HG03095 (cell line): ENCODE measurements around the gene SLC7A11.
"Not testable (repeated sequence)": the region's sequence is repeated elsewhere in the genome, so short reads cannot be mapped to it uniquely, and the experiment has no call there.

Experiments used
- ATAC-seq: cut with Tn5 transposase; IDR thresholded peaks from one replicate; pipeline ENCODE4 v1.9.1; 2021; ENCODE audit warnings: moderate library complexity; ENCODE audit not compliant: unreplicated experiment

The SLC7A11 gene

DNA sequence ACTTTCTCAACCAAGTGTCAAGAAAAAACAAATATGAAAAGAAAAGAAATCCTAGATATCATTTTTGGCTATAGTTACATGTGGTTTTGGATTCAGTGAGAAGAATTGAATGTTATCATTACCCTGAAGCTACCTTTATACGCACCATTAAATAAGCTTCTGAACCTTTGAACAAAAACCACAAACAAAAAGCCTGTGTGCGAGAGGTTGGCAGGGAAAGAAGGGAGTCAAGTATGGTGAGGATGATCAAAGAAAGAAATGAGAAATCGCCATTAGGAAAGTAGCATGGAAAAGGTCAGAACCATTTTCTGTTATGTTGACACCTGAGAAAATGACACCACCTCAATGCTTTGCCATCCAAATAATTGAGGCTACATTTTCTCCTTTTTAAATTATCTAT, 1.2 kb upstream of the SLC7A11 start:
- ATAC-seq: no peak

- no peak for ATAC-seq
Measured at GRCh38 chr4:138242834-138243156, 646 bp upstream of the SLC7A11 start.

DNA sequence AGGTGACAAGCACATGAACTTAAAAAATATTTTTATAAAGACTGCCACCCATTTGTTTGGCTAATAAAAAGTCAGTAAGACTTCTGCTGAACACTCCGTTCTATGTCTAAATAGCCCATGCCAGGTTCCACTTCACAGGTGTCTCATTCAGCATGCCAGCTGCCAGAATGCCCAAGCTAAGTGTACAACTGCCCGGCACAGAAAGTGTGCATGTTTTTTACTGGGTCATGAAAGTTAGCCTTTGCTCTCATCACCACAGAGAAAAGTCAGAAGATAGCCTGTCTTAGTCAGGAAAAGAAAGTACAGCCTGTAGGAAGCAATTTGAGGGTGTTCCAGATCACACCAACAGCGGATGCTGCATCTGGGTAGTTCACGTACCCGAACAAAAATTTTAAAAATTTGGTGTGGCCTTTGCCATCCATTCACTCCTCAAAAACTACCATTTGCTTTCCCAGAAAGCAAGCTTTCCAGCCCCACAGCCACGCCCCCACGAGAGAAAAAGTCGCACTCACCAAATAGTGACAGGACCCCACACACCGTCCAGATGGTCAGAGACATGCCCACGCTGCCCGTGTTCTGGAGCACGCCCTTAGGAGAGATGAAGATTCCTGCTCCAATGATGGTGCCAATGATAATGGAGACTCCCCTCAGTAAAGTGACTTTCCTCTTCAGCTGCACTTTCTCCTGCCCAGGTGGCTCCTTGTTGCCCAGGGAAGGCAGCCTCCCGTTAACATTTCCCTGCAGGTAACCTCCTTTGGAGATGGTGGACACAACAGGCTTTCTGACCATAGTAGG, 671 bp downstream of the SLC7A11 start:
- ATAC-seq: no peak

DNA sequence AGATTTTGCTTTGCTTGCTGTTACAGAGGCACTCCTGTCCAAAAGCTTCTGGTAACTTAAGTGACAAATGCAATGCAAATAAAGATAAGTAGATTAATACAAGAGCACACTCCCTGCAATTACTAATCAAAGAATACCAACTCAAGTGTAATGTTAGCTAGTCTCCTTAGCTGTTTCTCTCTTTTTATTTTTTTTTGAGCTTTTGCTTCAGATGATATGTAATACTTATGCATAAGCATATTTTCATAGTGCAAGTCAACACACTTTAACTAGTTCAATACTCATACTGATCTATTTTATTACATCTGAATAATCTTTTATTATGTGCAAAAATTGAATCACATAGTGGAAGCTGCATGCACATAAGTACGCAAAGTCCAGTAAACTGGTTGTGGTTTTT, 2.7 kb downstream of the SLC7A11 start:
- ATAC-seq: no peak

DNA sequence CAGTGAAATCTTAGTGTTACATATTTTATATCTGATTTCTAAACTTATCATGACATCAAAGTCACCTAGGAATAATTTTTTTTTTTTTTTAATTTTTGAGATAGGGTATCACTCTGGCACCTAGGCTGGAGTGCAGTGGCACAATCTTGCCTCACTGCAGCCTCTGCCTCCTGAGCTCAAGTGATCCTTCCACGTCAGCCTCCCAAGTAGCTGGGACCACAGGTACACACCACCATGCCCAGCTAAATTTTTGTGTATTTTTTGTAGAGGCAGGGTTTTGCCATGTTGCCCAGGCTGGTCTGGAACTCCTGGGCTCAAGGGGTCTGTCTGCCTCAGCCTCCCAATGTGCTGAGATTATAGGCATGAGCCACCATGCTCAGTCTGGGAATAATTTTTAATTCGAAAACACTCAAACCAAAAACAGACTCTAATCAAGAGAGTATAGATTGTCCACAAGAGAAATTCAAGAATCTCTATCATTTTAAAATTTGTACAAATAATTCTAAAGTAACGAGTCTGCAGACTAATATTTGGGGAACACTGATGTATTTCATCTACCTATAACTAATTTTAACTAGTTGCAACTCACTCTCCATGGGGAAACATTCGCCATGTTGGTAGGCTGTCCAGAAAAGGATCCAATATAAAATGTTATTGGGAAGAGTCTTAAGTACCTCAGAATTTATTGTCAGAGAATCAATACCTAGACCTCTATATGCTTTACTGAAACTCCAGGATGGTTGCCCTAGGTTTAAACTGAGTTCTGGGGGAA, 3.4 kb downstream of the SLC7A11 start:
- no peak for ATAC-seq

DNA sequence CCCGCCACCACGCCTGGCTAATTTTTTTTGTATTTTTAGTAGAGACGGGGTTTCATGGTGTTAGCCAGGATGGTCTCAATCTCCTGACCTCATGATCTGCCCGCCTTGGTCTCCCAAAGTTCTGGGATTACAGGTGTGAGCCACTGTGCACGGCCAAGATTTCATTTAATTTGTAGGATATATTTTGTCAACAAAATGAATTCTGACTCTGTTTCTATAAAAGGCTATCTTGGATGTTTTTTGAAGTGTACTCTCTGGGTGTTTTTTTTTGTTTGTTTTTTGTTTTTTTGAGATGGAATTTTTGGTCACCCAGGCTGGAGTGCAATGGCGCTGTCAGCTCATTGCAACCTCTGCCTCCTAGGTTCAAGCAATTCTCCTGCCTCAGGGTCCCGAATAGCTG, 5.0 kb downstream of the SLC7A11 start:
- not testable (repeated sequence) for ATAC-seq

GRCh38 chr4:138236037-138236436, 6.1 kb downstream of the SLC7A11 start:
- no peak for ATAC-seq

- ATAC-seq: no peak
Measured at GRCh38 chr4:138235419-138235952, 6.7 kb downstream of the SLC7A11 start.

- no peak for ATAC-seq
Measured at GRCh38 chr4:138234248-138234647, 7.9 kb downstream of the SLC7A11 start.

GRCh38 chr4:138233313-138234034, 8.7 kb downstream of the SLC7A11 start:
- ATAC-seq: no peak

- no peak for ATAC-seq
Measured at GRCh38 chr4:138232364-138232763, 9.8 kb downstream of the SLC7A11 start.

DNA sequence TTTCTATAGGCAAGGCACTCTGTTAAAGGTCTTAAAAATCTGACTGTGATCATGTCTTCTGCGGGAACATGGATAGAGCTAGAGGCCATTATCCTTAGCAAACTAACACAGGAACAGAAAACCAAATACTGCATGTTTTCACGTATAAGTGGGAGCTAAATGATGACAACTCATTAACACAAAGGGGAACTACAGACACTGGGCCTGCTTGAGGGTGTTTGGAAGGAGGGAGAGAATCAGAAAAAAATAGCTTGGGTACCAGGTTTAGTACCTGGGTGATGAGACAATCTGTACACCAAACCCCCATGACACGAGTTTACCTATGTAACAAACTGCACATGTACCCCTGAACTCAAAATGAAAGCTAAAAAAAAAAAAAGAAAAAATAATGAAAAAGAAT, 12.1 kb downstream of the SLC7A11 start:
- no peak for ATAC-seq

DNA sequence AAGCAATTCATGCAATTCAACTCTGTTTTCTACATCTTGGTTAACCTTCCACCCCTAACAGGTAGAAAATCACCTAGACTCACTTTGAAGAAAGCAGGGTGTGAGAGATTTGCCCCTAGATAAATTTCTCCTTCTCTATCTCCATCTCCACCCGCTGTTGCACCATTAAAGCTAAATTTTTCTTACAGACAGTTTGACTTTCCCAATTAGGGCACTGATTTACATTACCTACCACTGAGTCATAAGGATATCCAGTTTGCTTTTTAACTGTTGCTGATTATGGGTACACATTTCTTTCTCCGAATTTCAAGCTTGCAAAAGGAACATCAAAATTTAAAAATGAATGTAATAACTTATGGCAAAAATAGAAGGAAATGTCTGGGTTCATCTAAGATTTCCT, 13.0 kb downstream of the SLC7A11 start:
- ATAC-seq: no peak

GRCh38 chr4:138226351-138226750, 15.8 kb downstream of the SLC7A11 start:
- no peak for ATAC-seq

- no peak for ATAC-seq
Measured at GRCh38 chr4:138225477-138225876, 16.7 kb downstream of the SLC7A11 start.

DNA sequence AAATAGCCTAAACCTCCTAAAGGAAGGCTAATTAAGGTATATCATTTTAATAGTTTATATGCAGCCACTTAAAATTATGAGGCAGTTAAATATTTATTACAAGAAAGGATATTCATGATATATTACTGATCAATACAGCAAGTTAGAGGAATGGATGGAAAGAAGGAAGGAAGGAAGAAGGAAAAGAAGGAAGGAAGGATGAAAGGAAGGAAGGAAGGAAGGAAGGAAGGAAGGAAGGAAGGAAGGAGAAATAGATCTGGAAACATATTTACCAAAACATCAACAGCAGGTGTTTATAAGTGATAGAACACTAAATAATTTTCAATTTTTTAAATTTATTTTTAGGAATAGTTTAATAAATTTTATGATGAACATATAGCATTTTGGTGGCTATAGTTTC, 17.5 kb downstream of the SLC7A11 start:
- ATAC-seq: no peak

DNA sequence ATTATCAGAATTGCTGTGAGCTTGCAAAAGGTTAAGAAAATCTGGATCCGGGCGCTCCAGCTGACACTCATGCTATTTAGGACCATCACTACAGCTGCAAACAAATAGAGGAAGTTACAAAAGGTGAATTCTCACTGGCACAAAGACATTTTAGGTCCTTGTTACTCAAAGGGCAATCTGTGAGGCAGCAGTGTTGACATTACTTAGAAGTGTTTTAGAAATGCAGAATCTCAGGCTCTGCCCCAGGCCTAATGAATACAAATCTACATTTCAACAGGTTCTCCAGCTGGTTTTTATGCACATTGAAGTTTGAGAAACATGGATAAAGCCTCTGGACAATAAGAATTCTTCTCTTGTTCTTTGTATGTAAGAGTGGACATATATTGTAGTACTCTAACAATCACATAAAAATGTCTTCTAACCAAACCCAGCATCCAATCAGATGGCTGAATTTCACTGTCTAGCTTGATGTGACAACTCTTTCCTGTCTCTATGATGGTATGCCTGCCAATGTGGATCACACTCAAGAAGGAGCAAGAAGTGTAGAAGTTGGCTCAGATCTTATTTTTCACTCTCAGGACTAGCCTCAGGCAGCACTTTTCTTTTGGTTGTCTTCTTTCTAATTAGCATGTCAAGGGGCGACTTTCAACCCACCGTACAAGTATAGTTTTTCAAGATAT, 18.8 kb downstream of the SLC7A11 start:
- ATAC-seq: no peak

- ATAC-seq: no peak
Measured at GRCh38 chr4:138222046-138222445, 20.1 kb downstream of the SLC7A11 start.

DNA sequence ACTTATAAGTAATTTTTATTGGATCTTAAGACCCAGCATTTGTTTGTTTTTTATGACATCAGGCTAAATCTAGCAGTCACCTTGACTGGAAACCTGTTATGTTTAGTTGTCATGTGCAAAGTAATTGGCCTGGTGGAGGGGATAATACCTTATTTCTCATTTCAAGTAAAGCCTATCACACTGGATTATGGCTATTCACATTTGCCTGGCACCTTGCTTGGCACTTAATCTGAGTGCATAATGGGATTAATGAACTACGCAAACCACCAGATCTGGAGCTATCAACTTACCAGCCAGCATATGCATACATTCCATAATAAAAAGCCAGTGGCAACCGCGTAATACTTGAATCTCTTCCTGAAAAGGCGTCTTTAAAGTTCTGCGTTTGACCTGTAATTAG, 23.2 kb downstream of the SLC7A11 start:
- ATAC-seq: no peak

- no peak for ATAC-seq
Measured at GRCh38 chr4:138217567-138217966, 24.6 kb downstream of the SLC7A11 start.

DNA sequence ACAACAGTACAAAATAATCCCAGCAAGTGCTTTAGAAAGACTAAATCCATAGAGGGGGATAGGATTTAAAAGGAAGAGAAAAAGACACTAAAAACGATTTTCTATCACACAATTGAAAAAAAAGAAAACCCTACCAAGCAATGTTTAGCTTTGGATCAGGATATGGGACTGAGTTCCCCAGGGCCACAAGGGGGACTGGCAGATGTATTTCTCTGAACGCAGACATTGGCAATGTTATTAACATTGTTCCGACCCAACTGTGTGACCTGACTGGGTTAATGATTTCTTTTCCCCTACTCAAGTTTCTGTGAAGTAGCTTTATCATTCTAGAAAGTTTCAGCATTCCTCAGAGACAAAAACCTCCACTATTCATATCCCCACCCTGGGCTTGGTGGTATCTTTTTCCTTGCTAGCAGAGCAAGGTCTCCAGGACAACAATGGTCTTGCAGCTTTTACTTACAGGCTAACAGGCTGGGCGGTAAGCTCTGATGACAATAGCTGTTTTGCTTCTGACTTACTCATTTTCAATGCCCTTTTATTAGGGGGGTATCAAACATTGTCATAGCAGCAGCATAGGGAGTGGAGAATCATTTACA, 25.8 kb downstream of the SLC7A11 start:
- ATAC-seq: no peak
